HepG2 (cell line): Measurements from ENCODE around the gene SMIM24. TPM values are rescaled to one million over a fixed set of nuclear protein-coding genes. Genes with fewer than 3 reads are reported as not detected.

Experiments used
- FIP1L1 ChIP-seq: fragments of 200-400 bp; formaldehyde crosslinking; IDR thresholded peaks from 2 replicates; pipeline ENCODE4 v1.6.1; 2018; ENCODE audit warnings: low read depth, mild to moderate bottlenecking, low read length, moderate library complexity, borderline replicate concordance; ENCODE audit not compliant: insufficient read depth
- PHB2 ChIP-seq: fragments of 450-650 bp; IDR thresholded peaks from 2 replicates; pipeline ENCODE4 v1.6.1; 2018; ENCODE audit not compliant: partially characterized antibody
- RCOR2 ChIP-seq: IDR thresholded peaks from 2 replicates; pipeline ENCODE4 v1.6.1; 2016; ENCODE audit warnings: missing biosample characterization, missing genetic modification reagents
- ZBTB8A ChIP-seq: sonication (generic); formaldehyde crosslinking; IDR thresholded peaks from 2 replicates; pipeline ENCODE4 v1.4.0; 2020; ENCODE audit warnings: mild to moderate bottlenecking, low read depth, missing genetic modification reagents, borderline replicate concordance
- ZKSCAN1 ChIP-seq: fragments of 150-350 bp; IDR thresholded peaks from 2 replicates; pipeline ENCODE4 v1.6.1; 2014; ENCODE audit warnings: low read length
- ZNF350 ChIP-seq: sonication (generic); formaldehyde crosslinking; IDR thresholded peaks from 2 replicates; pipeline ENCODE4 v1.4.0; 2020; ENCODE audit warnings: mild to moderate bottlenecking, low read depth, missing genetic modification reagents, borderline replicate concordance
- ZNF446 ChIP-seq: sonication (generic); formaldehyde crosslinking; IDR thresholded peaks from 2 replicates; pipeline ENCODE4 v1.5.0; 2020; ENCODE audit warnings: mild to moderate bottlenecking, missing genetic modification reagents
- ZNF501 ChIP-seq: sonication (generic); formaldehyde crosslinking; IDR thresholded peaks from 2 replicates; pipeline ENCODE4 v1.5.1; 2020; ENCODE audit warnings: mild to moderate bottlenecking, moderate library complexity, missing genetic modification reagents
- ZNF564 ChIP-seq: sonication (generic); formaldehyde crosslinking; IDR thresholded peaks from 2 replicates; pipeline ENCODE4 v1.8.1; 2023; ENCODE audit warnings: mild to moderate bottlenecking, missing genetic modification reagents
- ZSCAN25 ChIP-seq: sonication (generic); formaldehyde crosslinking; IDR thresholded peaks from 2 replicates; pipeline ENCODE4 v1.8.0; 2022; ENCODE audit warnings: mild to moderate bottlenecking, missing genetic modification reagents
- polyA plus RNA-seq, 8 experiments: library from polyadenylated mRNA; depleted of rRNA in 3 of 8; stranded (reverse) in 7 of 8; unstranded in 1 of 8; fragments of >200 nt; fragmentation: Illumina TruSeq in 4 of 8; extraction: Trizol in 4 of 8; gene quantifications; 2 replicates each; pipeline versions ENCODE4 v1.2.1 to v1.2.3, GENCODE V29; 2011 to 2016; ENCODE audit warnings: low read depth in 4 of 8, missing spikeins in 1 of 8, mixed read lengths in 1 of 8; ENCODE audit not compliant: insufficient read depth in 1 of 8
- total RNA-seq, 5 experiments: library from RNA; depleted of rRNA; stranded (reverse); fragments of >200 nt; fragmentation: Illumina TruSeq; extraction: Trizol; gene quantifications; 2 replicates each; pipeline ENCODE4 v1.2.3, GENCODE V29; 2016; ENCODE audit warnings: low read depth in 1 of 5
- TF ChIP-seq, protein P1 (sequence below): sonication (generic); formaldehyde crosslinking; IDR thresholded peaks from one replicate; pipeline ENCODE4 v1.5.1; 2020; ENCODE audit warnings: mild to moderate bottlenecking, missing genetic modification reagents; ENCODE audit errors: not compliant biosample characterization
- TF ChIP-seq, protein P2 (sequence below): sonication (generic); formaldehyde crosslinking; IDR thresholded peaks from 2 replicates; pipeline ENCODE4 v1.5.0; 2020; ENCODE audit warnings: missing genetic modification reagents, mild to moderate bottlenecking, borderline replicate concordance
- TF ChIP-seq, protein P3 (sequence below): sonication (generic); formaldehyde crosslinking; IDR thresholded peaks from 2 replicates; pipeline ENCODE4 v1.5.0; 2020; ENCODE audit warnings: mild to moderate bottlenecking, missing genetic modification reagents, moderate library complexity
- TF ChIP-seq, protein P4 (sequence below): sonication (generic); formaldehyde crosslinking; IDR thresholded peaks from 2 replicates; pipeline ENCODE4 v1.9.0; 2021; ENCODE audit warnings: missing genetic modification reagents, mild to moderate bottlenecking, borderline replicate concordance

The SMIM24 gene
- total and polyA plus RNA-seq, 2 of the 13 experiments (the other 11 are each of a cell fraction or from before 2014, with no cell fraction given) = 11.2 to 70.6 TPM

DNA sequence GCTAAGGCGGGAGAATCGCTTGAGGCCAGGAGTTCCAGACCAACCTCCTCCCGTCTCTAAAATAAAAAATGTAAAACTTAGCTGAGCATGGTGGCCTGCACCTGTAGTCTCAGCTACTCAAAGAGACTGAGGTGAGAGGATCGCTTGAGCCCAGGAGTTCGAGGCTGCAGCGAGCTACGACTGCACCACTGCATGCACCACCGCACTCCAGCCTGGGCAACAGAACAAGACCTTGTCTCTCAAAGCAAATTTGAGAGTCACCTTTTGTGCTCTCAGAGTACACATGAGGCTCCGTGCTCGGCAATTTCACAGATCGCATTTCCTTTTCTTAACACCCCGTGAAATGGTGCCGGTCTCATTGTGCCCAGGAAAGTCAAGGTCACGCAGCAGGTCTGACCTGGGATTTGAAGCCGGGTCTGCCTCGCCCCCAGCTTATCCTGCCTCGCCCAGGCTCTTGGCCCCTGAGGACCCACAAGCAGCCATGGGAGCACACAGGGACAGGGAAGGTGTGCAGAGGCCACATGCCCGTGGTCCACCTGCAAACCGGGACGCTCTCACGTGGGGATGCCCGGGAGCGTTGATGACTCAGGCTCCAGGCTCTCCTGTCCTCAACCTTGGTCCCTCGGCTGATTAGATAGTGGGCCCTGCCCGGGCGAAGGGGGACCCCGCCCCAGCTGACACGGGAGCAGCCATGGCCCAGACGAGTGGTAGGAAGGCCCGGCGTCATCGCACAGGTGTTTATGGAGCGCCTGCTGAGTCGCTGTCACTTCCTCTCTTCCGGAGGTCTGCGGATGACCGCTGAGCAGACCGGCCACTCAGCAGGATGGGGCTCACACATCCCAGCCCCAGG lies 1.1 kb upstream of the SMIM24 start (continued):
- TF ChIP-seq FIP1L1 (no peak), RCOR2 (CRISPR knock-in tag) (no peak), ZKSCAN1 (no peak), ZNF564 (CRISPR knock-in tag) (peak; percentile 87), PHB2 (no peak), ZNF446 (CRISPR knock-in tag) (peak; percentile 87; the same call in 1 of the 2 replicates), ZNF350 (no peak), ZNF501 (CRISPR knock-in tag) (peak; percentile 82), ZBTB8A (CRISPR knock-in tag) (no peak), ZSCAN25 (CRISPR knock-in tag) (peak; percentile 38; the same call in 1 of the 2 replicates)
- TF ChIP-seq, protein P1, sequence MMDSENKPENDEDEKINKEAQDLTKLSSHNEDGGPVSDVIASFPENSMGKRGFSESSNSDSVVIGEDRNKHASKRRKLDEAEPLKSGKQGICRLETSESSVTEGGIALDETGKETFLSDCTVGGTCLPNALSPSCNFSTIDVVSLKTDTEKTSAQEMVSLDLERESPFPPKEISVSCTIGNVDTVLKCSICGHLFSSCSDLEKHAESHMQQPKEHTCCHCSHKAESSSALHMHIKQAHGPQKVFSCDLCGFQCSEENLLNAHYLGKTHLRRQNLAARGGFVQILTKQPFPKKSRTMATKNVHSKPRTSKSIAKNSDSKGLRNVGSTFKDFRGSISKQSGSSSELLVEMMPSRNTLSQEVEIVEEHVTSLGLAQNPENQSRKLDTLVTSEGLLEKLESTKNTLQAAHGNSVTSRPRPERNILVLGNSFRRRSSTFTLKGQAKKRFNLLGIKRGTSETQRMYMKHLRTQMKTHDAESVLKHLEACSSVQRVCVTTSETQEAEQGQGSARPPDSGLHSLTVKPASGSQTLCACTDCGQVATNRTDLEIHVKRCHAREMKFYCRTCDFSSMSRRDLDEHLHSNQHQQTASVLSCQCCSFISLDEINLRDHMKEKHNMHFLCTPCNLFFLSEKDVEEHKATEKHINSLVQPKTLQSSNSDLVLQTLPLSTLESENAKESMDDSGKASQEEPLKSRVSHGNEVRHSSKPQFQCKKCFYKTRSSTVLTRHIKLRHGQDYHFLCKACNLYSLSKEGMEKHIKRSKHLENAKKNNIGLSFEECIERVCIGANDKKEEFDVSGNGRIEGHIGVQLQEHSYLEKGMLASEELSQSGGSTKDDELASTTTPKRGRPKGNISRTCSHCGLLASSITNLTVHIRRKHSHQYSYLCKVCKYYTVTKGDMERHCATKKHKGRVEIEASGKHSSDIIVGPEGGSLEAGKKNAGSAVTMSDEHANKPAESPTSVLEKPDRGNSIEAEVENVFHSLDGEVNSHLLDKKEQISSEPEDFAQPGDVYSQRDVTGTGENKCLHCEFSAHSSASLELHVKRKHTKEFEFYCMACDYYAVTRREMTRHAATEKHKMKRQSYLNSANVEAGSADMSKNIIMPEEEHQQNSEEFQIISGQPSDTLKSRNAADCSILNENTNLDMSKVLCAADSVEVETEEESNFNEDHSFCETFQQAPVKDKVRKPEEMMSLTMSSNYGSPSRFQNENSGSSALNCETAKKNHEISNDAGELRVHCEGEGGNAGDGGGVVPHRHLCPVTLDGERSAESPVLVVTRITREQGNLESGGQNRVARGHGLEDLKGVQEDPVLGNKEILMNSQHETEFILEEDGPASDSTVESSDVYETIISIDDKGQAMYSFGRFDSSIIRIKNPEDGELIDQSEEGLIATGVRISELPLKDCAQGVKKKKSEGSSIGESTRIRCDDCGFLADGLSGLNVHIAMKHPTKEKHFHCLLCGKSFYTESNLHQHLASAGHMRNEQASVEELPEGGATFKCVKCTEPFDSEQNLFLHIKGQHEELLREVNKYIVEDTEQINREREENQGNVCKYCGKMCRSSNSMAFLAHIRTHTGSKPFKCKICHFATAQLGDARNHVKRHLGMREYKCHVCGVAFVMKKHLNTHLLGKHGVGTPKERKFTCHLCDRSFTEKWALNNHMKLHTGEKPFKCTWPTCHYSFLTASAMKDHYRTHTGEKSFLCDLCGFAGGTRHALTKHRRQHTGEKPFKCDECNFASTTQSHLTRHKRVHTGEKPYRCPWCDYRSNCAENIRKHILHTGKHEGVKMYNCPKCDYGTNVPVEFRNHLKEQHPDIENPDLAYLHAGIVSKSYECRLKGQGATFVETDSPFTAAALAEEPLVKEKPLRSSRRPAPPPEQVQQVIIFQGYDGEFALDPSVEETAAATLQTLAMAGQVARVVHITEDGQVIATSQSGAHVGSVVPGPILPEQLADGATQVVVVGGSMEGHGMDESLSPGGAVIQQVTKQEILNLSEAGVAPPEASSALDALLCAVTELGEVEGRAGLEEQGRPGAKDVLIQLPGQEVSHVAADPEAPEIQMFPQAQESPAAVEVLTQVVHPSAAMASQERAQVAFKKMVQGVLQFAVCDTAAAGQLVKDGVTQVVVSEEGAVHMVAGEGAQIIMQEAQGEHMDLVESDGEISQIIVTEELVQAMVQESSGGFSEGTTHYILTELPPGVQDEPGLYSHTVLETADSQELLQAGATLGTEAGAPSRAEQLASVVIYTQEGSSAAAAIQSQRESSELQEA (CRISPR knock-in tag) = no peak
- TF ChIP-seq, protein P2, sequence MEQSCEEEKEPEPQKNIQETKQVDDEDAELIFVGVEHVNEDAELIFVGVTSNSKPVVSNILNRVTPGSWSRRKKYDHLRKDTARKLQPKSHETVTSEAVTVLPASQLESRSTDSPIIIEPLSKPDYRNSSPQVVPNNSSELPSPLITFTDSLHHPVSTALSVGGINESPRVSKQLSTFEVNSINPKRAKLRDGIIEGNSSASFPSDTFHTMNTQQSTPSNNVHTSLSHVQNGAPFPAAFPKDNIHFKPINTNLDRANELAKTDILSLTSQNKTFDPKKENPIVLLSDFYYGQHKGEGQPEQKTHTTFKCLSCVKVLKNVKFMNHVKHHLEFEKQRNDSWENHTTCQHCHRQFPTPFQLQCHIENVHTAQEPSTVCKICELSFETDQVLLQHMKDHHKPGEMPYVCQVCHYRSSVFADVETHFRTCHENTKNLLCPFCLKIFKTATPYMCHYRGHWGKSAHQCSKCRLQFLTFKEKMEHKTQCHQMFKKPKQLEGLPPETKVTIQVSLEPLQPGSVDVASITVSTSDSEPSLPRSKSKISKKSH (CRISPR knock-in tag) = peak; percentile 95; the same call in 1 of the 2 replicates
- TF ChIP-seq, protein P3, sequence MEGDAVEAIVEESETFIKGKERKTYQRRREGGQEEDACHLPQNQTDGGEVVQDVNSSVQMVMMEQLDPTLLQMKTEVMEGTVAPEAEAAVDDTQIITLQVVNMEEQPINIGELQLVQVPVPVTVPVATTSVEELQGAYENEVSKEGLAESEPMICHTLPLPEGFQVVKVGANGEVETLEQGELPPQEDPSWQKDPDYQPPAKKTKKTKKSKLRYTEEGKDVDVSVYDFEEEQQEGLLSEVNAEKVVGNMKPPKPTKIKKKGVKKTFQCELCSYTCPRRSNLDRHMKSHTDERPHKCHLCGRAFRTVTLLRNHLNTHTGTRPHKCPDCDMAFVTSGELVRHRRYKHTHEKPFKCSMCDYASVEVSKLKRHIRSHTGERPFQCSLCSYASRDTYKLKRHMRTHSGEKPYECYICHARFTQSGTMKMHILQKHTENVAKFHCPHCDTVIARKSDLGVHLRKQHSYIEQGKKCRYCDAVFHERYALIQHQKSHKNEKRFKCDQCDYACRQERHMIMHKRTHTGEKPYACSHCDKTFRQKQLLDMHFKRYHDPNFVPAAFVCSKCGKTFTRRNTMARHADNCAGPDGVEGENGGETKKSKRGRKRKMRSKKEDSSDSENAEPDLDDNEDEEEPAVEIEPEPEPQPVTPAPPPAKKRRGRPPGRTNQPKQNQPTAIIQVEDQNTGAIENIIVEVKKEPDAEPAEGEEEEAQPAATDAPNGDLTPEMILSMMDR = no peak
- TF ChIP-seq, protein P4, sequence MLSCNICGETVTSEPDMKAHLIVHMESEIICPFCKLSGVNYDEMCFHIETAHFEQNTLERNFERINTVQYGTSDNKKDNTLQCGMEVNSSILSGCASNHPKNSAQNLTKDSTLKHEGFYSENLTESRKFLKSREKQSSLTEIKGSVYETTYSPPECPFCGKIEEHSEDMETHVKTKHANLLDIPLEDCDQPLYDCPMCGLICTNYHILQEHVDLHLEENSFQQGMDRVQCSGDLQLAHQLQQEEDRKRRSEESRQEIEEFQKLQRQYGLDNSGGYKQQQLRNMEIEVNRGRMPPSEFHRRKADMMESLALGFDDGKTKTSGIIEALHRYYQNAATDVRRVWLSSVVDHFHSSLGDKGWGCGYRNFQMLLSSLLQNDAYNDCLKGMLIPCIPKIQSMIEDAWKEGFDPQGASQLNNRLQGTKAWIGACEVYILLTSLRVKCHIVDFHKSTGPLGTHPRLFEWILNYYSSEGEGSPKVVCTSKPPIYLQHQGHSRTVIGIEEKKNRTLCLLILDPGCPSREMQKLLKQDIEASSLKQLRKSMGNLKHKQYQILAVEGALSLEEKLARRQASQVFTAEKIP = no peak
